ACHN (cell line): ENCODE data around the gene SLCO4C1.

Experiments used
- DNase-seq: peaks from one replicate; pipeline ENCODE4 v3.0.0-alpha.2; 2015
- in situ Hi-C: cut with HindIII; loops from 2 replicates; pipeline ENCODE4 v1.10.0; 2017; ENCODE audit warnings: low sequenced_read_pairs, low pct_ligation_motif_present, low pct_unique_long_range_greater_than_20kb

The SLCO4C1 gene

GRCh38 chr5:102279711-102280110 is 16.4 kb downstream of the SLCO4C1 start:
- in situ Hi-C loops = no loop called here

GRCh38 chr5:102278231-102278630 is 17.9 kb downstream of the SLCO4C1 start:
- in situ Hi-C loops = no loop called here
- DNase-seq = no peak

More at GRCh38 chr5:102279711-102280110, 16.4 kb downstream of the SLCO4C1 start:
- DNase-seq = no peak

GRCh38 chr5:102277144-102277543 is 18.9 kb downstream of the SLCO4C1 start:
- DNase-seq = no peak

DNA sequence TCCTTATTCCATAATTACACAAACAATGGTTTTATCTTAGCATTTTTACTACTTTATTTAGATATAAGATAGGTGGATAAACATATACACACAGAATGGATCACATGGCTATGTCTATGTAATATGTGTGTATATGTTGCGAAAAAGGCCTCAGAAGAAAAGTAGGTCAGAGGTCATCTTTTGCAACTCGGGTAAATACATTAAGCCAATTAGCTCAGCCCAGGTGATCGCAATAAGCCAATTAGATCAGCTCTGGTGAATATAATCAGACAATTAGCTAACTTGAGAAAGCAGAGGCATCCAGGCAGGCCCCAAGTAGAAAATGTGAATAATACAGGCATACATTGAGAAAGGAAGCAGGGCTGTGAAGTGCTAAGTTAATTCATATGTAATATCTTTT is 24.3 kb downstream of the SLCO4C1 start:
- in situ Hi-C loops = no loop called here
- no peak for DNase-seq

More at GRCh38 chr5:102277144-102277543, 18.9 kb downstream of the SLCO4C1 start:
- in situ Hi-C loops = no loop called here

GRCh38 chr5:102270036-102270435 is 26.0 kb downstream of the SLCO4C1 start:
- in situ Hi-C loops = no loop called here
- no peak for DNase-seq

DNA sequence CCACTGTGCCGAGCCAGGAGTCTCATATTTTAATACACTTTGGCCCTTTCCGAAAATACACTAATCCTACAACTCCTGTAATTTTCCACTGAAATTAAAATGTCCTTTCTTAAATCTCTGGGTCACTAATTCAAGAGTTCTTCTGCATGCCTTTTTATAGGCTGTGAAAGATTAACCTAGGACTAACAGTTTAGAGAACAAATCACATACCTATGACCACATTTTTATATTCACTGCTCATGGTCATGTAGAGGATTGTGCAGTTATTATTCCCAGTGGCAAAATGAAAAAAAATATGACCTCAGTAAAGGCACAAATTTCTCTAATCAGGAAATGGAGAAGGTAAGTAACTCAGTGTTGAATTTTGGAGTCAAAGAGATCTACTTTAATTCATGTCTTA is 33.4 kb downstream of the SLCO4C1 start:
- DNase-seq = peak; percentile 18
- in situ Hi-C loops = no loop called here

- in situ Hi-C loops = no loop called here
- no peak for DNase-seq
These were observed 46.7 kb downstream of the SLCO4C1 start for GRCh38 chr5:102249381-102249780.

- DNase-seq = no peak
- in situ Hi-C loops = no loop called here
These were observed 52.9 kb downstream of the SLCO4C1 start for GRCh38 chr5:102243213-102243612.

DNA sequence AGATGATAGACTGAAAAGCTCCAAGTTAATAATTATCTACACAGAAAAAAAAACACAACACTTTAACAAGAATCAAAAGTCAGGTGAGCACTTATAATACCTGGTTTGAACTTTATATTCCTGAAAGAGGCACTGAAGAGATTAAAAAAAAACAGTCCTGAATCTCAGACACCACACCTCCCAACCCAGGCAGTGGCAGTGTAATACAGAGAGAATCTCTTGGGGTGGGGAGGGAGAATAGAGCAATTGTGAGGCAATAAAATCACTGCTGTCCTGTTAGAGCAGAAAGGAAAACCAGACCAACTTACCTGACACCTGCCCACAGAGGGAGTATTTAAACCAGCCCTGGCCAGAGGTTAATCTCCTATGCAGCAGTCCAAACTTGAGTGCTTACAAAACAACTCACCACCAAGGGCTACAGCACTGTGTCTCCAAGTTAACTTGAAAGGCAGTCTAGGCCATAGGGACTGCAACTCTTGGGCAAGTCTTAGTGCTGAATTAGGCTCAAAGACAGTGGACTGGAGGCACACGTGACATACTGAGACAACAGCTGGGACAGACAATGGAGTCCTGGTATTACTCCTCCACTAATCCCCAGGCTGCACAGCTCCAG is 54.2 kb downstream of the SLCO4C1 start:
- DNase-seq = no peak
- in situ Hi-C loops = no loop called here

DNA sequence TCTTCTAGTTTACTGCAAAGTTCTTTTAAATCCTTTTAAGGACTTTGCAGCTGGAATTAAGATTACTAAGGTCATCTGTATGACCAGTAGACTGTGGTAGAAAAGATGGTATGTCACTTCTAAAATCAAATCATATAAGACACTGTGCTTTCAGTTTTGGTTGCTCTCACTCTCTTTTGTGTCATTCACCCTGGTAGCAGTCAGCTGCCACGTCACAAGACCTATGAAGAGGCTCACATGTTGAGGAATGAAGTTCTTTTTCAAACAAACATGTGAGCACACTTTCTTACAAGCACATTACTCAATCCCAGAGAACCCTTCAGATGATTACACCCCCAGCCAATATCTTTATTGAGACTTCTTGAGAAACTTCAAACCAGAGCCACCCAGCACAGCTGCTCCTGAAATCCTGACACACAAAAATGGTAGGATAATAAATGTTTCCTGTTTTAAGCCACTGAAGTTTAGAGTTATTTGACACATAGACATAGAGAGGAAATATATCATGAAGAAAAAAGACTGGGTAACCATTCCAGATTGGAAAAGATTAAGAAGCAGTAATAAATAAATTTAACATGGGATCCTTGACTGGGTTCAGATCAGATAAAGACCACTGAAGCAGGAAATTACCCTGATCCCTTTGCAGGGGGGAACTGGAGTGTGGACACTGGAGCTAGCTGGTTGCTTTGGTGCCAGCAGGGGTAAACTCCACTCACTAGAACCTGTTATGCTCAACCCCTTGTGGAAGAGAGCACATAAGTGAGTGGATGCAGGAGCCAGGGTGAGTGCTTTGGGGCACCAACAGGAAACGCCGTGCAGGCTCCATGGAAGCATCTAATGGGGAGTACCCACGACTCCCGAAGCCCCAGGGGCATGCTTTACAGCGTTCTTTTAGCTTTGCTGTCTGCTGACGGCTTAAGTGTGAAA is 64.1 kb downstream of the SLCO4C1 start:
- in situ Hi-C loops = no loop called here
- no peak for DNase-seq

DNA sequence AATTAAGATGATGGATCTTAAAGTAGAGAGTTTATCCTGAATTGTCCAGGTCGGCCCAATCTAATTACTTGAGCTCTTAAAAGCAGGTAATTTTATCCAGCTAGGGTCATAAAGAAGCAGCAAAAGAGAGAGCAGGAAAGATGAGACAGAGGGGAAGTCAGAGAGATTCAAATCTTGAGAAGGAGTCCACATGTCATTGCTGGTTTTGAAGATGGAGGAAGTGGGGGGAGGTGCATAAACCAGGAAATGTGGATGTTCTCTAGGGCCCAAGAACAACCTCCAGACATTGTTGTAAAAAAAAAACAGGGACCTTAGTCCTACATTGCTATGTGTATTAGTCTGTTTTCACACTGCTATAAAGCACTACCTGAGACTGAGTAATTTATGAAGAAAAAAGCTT is 66.4 kb downstream of the SLCO4C1 start:
- in situ Hi-C loops = no loop called here
- no peak for DNase-seq

DNA sequence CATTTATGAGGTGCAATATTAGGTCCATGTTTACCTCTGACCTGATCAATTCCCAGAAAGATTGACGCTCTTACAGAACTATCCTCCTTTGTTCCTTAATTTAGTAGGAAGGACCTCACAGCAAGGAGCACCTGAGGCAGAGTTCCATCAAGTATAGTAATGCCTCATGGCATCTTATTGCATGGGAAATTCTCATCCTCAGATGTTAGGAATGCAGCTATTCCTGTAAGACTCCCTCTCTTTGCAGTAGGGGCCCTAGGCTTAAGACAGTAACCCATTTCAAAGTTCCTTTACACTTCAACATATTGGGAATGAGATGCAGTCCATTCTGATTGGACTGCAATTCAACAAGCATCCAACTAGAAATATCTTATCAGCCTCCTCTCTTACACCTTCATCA is 69.8 kb downstream of the SLCO4C1 start:
- in situ Hi-C loops = no loop called here
- DNase-seq = no peak

DNA sequence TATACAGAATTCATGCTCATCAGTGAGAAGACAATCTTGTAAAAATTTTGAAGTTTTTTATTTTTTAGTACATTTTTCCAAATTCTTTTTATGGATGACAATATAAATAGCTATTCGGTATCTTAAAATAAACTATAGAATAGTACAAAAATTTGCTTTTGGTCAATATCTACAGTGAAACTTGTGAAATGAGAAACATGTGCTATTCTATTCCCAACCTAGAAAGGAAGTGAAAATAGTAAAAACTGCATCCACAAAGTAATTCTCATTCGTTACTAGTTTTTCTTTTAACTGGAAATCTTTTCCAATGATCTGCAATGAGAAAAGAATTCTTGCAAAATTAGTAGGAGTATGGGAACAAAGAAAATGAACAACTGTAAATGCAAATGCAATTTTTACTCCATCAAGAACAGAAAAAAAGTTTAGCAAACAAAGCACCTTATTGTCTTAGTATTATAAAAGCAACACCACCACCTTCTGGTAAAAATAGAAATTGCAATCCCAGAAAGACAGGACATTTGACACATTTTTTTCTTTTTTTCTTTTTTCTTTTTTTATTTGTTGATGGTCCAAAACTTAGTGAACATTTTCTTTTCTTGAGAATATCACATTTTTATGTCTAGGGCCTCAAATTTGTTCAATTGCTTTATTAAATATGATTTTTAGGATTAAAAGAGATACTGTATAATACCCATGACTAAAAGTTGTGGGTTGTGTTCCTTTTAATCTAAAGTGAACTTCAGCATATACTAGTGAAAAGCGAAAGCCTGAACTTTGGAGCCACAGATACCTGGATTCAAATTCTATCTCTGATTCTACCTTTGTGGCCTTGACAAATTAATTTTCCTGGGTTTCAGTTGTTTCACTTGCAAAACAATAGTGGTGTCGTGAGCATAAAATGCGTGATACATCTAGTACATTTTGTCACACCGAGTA is 72.3 kb downstream of the SLCO4C1 start:
- in situ Hi-C loops = no loop called here
- peak; percentile 62 for DNase-seq

GRCh38 chr5:102222772-102223171 is 73.3 kb downstream of the SLCO4C1 start:
- in situ Hi-C loops = no loop called here
- no peak for DNase-seq

DNA sequence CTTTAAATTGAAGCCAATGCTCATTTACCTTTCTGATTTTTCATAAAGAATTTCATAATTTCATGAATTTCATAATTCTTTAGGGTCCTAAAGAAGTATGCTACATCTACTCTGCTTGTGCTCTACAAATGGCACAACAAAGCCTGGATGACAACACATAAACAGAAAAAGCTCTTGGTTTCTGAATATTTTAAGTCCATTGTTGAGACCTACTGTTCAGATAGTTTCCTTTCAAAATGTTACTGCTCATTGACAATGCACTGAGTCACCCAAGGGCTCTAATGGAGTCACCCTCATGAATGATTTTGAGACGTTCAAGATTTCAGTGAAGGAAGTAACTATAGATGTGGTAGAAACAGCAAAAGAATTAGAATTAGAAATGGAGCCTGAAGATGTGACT is 74.1 kb downstream of the SLCO4C1 start:
- in situ Hi-C loops = no loop called here
- DNase-seq = no peak

- no peak for DNase-seq
- in situ Hi-C loops = no loop called here
These were observed 77.9 kb downstream of the SLCO4C1 start for GRCh38 chr5:102218159-102218558.

DNA sequence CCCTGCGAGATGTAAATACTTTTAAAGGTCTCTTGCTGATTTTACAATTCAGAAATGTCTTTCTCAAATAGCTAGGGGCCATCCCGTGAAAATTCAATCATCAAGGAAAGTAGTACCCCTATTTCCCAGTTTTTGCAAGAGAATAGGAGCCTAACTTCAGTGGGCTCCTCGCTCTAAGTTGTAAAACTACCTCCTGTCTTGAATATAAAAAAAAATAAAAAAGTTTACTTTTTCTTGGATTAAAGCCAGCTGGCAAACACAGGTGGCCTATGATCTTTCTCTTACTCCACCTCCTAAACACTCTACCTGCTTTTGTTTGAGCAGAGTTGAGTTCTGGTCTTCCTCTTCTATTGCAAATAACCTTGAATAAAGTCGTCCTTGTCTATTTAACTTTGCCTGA is 79.4 kb downstream of the SLCO4C1 start:
- in situ Hi-C loops = no loop called here

DNA sequence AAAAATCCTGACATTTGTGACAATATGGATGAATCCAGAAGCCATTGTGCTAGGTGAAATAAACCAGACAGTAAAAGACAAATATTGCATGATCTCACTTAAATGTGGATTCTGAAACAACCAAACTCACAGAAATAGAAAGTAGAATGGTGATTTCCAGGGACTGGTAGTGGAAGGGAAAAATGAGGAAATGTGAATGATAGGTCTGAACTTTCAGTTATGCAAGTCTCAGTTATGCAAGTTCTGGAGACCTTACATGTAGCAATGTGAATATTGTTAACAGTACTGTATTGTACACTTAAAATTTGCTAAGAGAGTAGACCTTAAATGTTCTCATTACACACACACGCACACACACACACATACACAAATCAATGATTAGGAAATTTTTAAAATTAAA is 84.9 kb downstream of the SLCO4C1 start:
- no peak for DNase-seq
- in situ Hi-C loops = no loop called here

More for the DNA sequence above, 79.4 kb downstream of the SLCO4C1 start:
- no peak for DNase-seq

DNA sequence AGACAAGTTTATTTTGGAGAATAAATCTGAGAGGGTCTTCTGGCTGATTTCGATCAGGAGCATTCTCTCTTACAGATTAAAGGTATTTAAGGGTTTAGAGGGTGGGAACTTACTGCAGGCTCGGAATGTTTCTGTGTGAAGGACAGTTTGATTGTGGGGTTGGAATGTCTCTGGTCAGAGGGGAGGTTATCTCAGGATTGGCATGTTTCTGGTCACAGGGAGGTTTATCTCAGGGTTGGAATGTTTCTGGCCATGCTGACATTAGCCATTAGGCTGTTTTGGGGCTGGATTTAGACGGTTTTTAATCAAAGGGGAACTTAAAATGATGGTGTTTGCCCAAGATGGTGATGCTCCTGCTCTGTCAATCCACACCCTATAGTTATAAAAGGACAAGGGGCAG is 95.2 kb downstream of the SLCO4C1 start:
- in situ Hi-C loops = no loop called here

More for the DNA sequence above, 95.2 kb downstream of the SLCO4C1 start:
- DNase-seq = no peak
